Psoas muscle (tissue), 8 donors: ENCODE results near the gene DPP9. TPM values are rescaled to one million over a fixed set of nuclear protein-coding genes. Genes with fewer than 3 reads are reported as not detected.
"Not testable (repeated sequence)": the region's sequence is repeated elsewhere in the genome, so short reads cannot be mapped to it uniquely, and the experiment has no call there.

Experiments used
- ATAC-seq, 4 donors: fragments of 200-7000 bp; cut with Tn5 transposase; one replicate each; pipeline ENCODE4 v1.9.1; 2020; ENCODE audit warnings: moderate library complexity in 3 of 4, mild to moderate bottlenecking in 2 of 4
- DNase-seq, 2 donors: peaks; one replicate each; pipeline ENCODE4 v3.0.0-alpha.2; 2020
- H3K27ac ChIP-seq: fragments of 200-600 bp; one replicate; pipeline ENCODE4 v1.8.0; 2022
- H3K27me3 ChIP-seq, 3 donors: fragments of 200-600 bp in 1 of 3; one replicate each; pipeline versions ENCODE4 v1.6.1 to v1.8.0; 2013 to 2022; ENCODE audit warnings: low read length in 2 of 3, mild to moderate bottlenecking in 2 of 3, moderate library complexity in 1 of 3; ENCODE audit not compliant: insufficient read depth in 3 of 3
- H3K36me3 ChIP-seq, 2 donors: fragments of 200-600 bp in 1 of 2; one replicate each; pipeline versions ENCODE4 v1.6.1 to v1.8.0; 2013 to 2022; ENCODE audit warnings: low read depth in 1 of 2, mild to moderate bottlenecking in 1 of 2, moderate library complexity in 1 of 2; ENCODE audit not compliant: insufficient read depth in 1 of 2
- H3K4me1 ChIP-seq: fragments of 200-600 bp; one replicate; pipeline ENCODE4 v1.8.0; 2022
- H3K4me3 ChIP-seq: fragments of 200-600 bp; one replicate; pipeline ENCODE4 v1.8.0; 2022; ENCODE audit warnings: mild to moderate bottlenecking
- H3K9me3 ChIP-seq: fragments of 200-600 bp; one replicate; pipeline ENCODE4 v1.8.0; 2022
- CTCF ChIP-seq: fragments of 200-600 bp; IDR thresholded peaks from one replicate; pipeline ENCODE4 v1.8.0; 2022; ENCODE audit warnings: antibody characterized with exemption
- WGBS, 3 donors: extraction: QIAGEN DNeasy Blood & Tissue Kit; methylation state at CpG; one replicate each; pipeline versions ENCODE4 v1.1.6 to v1.1.7; 2013; 5-methylcytosine and 5-hydroxymethylcytosine counted together
- intact Hi-C, 2 donors: fragments of 100-400 bp; cut with DNase I; formaldehyde crosslinking; loops; one replicate each; pipeline versions ENCODE4 v1.11.0 to v1.14.2; 2022
- polyA plus RNA-seq, 3 donors: library from polyadenylated mRNA; stranded (reverse); fragments of 200-250 nt; gene quantifications; one replicate each; pipeline ENCODE4 v1.2.3, GENCODE V29; 2013
- total RNA-seq, 4 donors: library from RNA; stranded (reverse); fragmentation: NEBNext Ultra II Directional in 2 of 4; extraction: Animal tissue kit (Norgen Biotek cat#: 25700) in 2 of 4; gene quantifications; one replicate each; pipeline versions ENCODE4 v1.2.1 to v1.2.4, GENCODE V29; 2021 to 2023
- donor health status: healthy with polysubstance abuse.
- donor health status: DM: no; HTN: no; CAD: no; lungs with moderate emphysema.
- donor health status: Bipolar disorder and iron deficiency.
- donor health status: healthy.
- donor health status: DM: yes; HTN: yes; CAD: no.
- donor health status: DM: no; HTN: no; CAD: no.
- donor health status: DM: no; HTN: no; CAD: no.
- donor health status: DM: yes; HTN: yes; CAD: no.

DPP9 gene
- total and polyA plus RNA-seq, 7 donors = 55.9 to 138 (median 90.3) TPM

DNA sequence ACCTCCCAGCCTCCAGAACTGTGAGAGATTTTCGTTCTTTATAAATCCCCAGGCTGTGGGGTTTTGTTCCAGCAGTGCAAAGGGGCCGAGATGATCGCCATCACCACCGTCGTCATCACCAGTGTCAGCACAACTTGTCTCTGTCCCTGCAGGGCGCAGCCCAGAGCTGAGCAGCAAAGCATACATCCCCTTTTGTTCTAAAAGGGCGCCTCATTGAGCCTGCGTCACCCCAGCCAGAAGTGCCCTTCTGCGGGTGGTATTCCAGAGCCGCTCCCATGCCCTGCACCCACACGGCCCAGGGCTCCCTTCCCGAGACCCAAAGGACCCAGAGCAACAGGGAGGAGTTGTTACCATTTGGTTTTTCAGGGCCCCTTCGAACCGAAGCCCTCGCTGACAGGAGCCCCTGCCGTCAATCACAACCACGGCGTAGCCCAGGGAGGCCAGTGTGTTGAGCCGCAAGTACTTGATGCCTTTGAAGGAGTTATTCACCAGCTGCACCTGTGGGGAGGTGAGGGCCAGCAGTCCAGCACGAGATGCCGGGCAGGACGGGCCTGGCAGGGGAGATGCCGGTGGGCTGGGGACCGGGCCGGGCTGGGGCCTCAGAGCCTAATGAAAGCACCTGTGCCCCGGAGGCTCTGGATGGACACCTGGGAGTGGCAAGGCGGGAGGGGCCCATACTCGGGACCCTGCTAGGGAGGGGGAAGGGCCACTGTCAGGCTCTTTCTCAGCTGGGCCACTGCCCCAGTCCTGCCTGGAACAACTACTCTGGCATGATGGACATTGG is 39.1 kb downstream of the DPP9 start:
- no peak overlapping the region for H3K27ac ChIP-seq
- H3K4me1 ChIP-seq = no peaks in the 10 kb centered on the region
- no peak overlapping the region for H3K4me3 ChIP-seq
- no peaks in the 10 kb centered on the region for H3K27me3 ChIP-seq
- ATAC-seq = no peak
- TF ChIP-seq CTCF = no peak
- H3K9me3 ChIP-seq = no peaks in the 10 kb centered on the region
- intact Hi-C loops = no loop called here
- WGBS, 3 donors = 89 to 93% (median 93%) methylated on average over 28 of the region's 28 CpGs
- no peak for DNase-seq
- peaks cover 5 to 100% of the 10 kb centered on the region in 2 donors for H3K36me3 ChIP-seq

- Histone ChIP-seq H3K4me3 (no peak overlapping the region), H3K27me3 (no peaks in the 10 kb centered on the region), H3K27ac (no peak overlapping the region), H3K4me1 (peaks cover under 1% of the 10 kb centered on the region), H3K9me3 (no peaks in the 10 kb centered on the region), H3K36me3 (peaks cover 2 to 95% of the 10 kb centered on the region in 2 donors)
- WGBS, 3 donors = 93 to 95% (median 94%) methylated on average over 27 to 44 of the region's 45 CpGs
- no peak for TF ChIP-seq CTCF
- peak in 1 of 2 donors; percentile 45 for DNase-seq
- no peak for ATAC-seq
- intact Hi-C loops = no loop called here
Observed at GRCh38 chr19:4682417-4683200, 41.0 kb downstream of the DPP9 start.

DNA sequence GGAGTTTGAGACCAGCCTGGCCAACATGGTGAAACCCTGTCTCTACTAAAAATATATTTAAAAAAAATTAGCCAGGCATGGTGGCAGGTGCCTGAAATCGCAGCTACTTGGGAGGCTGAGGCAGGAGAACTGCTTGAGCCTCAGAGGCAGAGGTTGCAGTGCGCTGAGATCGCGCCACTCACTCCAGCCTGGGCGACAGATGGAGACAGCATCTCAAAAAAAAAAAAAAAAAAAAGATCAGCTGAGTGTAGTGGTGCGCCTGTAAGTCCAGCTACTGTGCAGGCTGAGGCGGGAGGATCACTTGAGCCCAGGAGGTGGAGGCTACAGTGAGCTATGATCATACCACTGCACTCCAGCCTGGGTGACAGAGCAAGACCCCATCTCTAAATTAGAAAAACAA is 43.6 kb downstream of the DPP9 start:
- H3K27me3 ChIP-seq, DNase-seq, H3K27ac ChIP-seq, ATAC-seq, H3K9me3 ChIP-seq, intact Hi-C loops, H3K4me3 ChIP-seq: not testable (repeated sequence)
- WGBS, 3 donors = 97 to 99% (median 98%) methylated on average over 7 of the region's 7 CpGs
- Histone ChIP-seq H3K4me1 (peaks cover 11% of the 10 kb centered on the region), H3K36me3 (peaks cover 2 to 89% of the 10 kb centered on the region in 2 donors)

- Histone ChIP-seq H3K4me1 (peaks cover 11% of the 10 kb centered on the region), H3K4me3 (no peak overlapping the region), H3K27me3 (no peaks in the 10 kb centered on the region), H3K36me3 (peaks cover 2 to 85% of the 10 kb centered on the region in 2 donors), H3K9me3 (no peaks in the 10 kb centered on the region), H3K27ac (peak overlapping the region; percentile 41)
- 70 to 78% (median 74%) methylated on average over 32 to 34 of the region's 34 CpGs for WGBS, 3 donors
- ATAC-seq (peak; percentile 11 to 38 (median 22)), DNase-seq (peak; percentile 30 to 70)
- intact Hi-C loops = loop anchor here in 1 of 2 donors (5.0 kb wide), 1 partner anchor 33 kb away; no protein-coding TSS in a partner anchor
- no peak for TF ChIP-seq CTCF
Observed at GRCh38 chr19:4678881-4679790, 44.5 kb downstream of the DPP9 start.
